ENCODE measurements around the gene MAD1L1.

MAD1L1 gene

DNA sequence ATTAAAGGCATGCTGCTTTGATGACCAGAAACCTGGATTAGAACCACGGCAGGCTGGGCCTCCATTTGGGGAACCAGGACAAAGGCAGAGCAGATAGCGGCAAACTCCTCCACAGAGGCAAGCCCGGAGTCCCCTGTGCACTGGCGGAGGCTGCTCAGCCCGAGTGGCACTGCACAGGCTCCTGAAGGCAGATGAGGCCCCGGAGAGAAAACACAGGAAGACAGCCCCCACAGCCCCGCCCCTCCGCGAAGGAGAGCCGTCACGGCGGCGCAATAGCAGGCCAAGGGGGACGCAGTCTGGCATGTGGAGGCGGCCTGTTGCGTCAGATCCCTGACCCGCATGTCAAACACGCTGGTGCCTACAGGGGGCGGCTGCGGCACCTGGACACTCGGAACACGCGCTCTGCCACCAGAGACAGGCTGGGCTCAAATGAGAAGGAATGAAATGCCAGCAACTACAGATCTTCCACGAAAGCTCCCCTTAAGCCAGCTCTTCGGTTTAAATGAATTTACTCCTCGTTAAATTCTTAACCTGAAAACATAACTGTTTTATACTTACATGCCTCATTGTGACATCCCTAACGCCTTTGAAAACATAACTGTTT lies 128.5 kb downstream of the MAD1L1 start:
- peak; percentile 24 for DNase-seq (ENCODE audit: low read depth)

GRCh38 chr7:2103071-2103898 lies 129.5 kb downstream of the MAD1L1 start:
- no peak for DNase-seq (ENCODE audit: low read depth)

DNA sequence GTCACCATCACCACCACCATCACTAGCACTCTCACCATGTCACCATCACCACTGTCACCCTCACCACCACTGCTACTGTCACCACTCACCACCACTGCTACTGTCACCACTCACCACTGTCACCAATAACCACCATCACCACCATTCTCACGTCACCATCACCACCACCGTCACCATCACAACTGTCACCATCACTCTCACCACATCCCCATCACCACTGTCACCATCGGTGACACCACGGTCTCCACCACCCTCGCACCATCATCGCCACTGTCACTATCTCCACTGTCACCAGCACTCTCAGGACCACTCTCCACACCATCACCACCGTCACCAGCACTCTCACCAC lies 130.4 kb downstream of the MAD1L1 start:
- DNase-seq (ENCODE audit: low read depth), result no peak

DNA sequence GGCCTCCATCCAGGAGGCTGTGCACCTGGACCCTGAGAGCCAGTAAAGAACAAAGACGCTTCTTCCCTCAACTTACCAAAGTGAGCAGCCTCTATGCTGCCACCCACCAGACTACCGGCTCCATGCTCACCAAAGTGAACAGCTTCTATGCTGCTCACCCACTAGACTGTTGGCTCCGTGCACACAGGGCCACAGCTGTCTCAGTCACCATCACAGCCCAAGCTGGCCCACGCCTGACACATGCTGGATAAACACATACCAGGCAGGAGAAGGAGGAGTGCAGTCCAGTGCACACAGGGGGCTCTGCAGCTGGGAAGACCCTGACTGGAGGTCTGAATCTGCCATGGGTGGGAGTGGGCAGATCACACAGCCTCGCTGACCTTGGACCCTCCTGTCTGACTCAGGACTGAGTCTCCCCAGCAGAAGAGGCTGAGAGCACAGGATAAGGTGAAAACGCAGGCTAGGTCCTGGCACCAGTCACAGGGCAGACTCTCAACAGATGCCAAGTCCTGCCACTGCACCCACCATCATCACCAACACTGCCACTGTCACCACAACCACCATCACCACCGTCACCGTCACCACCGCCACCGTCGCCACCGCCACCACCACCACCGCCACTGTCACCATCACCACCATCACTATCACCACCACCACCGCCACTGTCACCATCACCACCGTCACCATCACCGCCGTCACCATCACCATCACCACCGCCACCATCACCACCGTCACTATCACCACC lies 130.9 kb downstream of the MAD1L1 start:
- no peak for DNase-seq (ENCODE audit: low read depth)

GRCh38 chr7:2100278-2101208 lies 132.2 kb downstream of the MAD1L1 start:
- no peak for DNase-seq (ENCODE audit: low read depth)

DNA sequence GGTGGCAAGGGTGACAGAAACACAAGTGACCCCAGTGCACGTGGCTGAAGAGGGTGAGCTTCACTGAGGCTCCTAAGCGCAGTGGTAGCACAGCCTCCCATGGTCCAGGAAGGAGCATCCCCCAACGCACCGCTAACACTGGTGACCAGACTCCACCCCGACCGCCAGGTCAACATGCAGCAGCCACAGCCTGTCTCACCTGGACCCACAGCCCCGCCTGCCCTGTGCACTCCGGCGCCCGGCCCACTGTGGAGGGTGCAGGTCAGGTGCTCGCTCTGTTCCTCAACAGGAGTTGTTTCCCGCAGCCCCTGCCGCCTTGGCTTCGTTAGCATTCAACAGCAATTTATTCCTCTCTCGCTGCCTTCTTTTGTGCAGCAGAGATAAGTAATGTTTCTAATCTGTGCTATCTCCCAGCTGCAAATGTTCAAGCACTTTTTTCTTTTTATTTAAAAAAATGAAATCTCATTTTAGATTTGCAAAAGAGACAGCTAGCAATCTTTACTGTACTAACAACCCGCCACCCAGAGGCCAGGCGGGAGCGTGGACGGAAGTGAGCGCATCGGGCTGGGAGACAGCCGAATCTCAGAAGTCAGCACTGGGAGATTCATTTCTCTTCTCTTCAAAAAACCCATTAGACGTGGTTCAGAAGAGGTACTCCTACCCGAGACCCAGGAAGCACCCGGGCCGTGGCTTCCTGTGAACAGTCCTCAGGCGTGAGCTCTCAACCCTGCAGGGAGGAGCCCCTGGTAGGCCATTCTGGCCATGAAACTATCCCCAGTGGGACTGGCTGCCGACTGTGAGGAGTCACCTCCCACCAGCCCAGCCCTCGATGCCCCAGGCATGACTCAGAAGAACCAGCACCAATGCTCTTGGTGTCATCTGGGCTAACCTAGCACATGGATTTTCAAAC lies 133.4 kb downstream of the MAD1L1 start:
- DNase-seq (ENCODE audit: low read depth), result no peak

GRCh38 chr7:2098496-2098895 lies 134.2 kb downstream of the MAD1L1 start:
- DNase-seq (ENCODE audit: low read depth), result no peak

GRCh38 chr7:2098056-2098455 lies 134.7 kb downstream of the MAD1L1 start:
- DNase-seq (ENCODE audit: low read depth), result no peak

DNA sequence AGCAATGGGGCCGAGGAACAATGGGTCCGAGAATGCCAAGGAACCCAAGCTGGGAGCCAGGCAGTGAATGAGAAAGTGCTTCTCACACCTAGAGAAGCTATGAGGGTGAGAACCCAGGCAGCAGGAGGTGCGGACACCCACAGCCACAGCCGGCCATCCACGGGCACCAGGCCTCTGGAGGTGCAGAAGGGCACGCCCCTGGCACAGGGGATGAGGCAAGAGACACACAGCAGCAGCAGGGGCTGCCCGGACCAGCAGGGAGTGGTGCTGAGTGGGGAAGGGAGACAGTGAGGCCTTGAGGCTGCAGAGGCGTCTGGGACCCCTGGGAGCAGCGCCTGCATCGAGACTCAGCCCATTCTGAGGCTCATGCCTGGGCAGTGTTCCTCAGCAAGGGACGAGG lies 135.3 kb downstream of the MAD1L1 start:
- DNase-seq (ENCODE audit: low read depth), result no peak

DNA sequence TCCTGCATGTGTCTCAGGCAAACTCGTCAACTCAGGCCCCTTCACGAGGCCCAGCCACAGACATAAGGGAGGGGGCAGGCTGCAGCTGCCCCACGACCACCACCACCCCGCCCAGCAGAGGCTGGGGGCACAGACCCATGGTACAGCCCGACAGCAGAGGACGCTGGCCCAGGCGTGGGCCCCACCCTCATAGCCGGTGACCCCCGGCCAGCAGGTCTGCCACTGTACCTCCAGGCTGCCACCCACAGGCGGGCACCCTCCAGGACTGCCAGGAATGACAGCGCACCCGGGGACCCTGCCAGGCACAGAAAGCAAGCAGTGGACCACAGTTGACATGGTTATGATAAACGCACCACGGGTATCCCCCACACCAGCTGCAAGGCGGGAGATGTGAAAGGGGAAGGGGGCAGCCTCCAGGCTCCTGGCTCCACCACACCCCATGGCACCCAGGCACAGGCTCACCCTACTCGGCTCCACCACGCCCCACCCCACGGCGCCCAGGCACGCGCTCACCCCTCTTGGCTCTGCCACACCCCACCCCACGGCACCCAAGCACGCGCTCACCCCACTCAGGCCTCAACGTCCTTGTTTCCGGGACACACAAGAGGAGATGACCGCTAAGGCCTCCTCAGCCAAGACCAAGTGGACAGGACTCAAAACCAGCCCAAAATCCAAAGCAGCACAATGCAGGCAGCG lies 135.9 kb downstream of the MAD1L1 start:
- no peak for DNase-seq (ENCODE audit: low read depth)

GRCh38 chr7:2095436-2095835 lies 137.3 kb downstream of the MAD1L1 start:
- DNase-seq (ENCODE audit: low read depth), result no peak

GRCh38 chr7:2094454-2095045 lies 138.2 kb downstream of the MAD1L1 start:
- no peak for DNase-seq (ENCODE audit: low read depth)

- DNase-seq (ENCODE audit: low read depth), result no peak
These were observed 138.9 kb downstream of the MAD1L1 start for GRCh38 chr7:2093843-2094220.

DNA sequence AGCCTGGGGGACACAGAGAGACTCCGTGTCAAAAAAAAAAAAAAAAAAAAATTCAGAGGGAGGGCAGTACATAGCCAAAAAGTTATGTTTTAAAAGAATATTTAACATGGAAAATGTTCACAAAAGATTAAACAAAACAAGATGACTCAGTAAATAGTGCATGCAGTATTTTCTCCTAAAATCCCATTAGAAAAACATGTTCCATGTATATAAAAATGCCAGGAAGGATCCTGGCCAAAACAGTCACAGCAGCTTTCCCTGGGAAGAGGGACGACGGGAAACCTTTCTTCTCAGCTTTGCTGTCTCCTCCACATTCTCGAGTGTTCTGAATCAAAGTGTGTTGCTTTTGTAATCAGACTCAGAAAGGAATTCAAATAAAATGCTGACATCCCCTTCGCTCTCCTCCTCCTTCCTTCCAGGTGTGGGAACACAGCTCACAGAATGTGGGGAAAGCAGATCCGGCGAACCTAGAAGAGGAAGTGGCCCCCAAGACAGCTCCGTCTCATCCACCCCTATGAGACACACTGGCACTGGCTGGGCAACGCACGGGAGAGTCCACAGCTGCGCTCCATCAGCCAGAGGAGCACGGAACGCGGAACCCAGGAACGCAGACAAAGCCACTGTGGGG lies 139.4 kb downstream of the MAD1L1 start:
- DNase-seq (ENCODE audit: low read depth), result no peak

GRCh38 chr7:2092279-2092678 lies 140.5 kb downstream of the MAD1L1 start:
- DNase-seq (ENCODE audit: low read depth), result no peak

- no peak for DNase-seq (ENCODE audit: low read depth)
These were observed 141.9 kb downstream of the MAD1L1 start for GRCh38 chr7:2090526-2091520.

DNA sequence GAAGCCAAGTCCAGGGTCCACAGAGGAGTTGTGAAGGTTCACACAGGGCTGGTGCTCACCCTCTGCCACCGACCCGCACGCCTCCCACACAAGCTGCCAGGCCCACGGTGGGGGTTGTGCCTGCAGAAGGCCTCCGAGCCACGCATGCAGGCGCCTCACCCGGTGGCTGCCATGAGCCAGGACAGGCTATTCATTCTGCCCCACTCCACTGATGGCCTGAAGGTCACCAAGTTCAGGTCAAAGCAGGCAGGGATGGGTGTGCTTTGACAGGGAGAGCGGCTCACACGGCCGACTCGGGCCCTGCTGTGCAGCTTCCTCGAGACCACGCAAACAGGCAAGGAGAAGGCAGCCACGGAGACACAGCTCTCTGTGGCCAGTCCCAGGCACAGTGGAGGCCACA lies 143.9 kb downstream of the MAD1L1 start:
- DNase-seq (ENCODE audit: low read depth), result no peak

DNA sequence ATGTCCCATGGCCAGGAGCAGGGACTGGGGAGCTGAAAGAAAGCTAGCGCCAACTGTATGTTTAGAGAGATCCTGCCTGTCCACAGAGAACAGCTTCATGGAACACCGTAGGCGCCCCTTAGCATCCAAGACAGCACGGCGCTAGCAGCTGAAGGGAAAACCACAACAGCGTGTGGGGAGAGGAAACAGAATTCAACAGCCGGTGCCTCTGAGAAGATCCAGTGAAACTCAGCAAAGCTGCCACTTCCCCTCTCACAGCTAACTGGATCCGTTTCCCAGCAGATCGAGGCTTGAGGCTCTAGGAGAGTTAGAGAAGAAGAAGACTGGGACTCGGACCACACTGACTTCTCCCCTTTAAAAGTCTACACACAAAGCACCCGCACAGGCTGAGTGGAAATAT lies 145.0 kb downstream of the MAD1L1 start:
- no peak for DNase-seq (ENCODE audit: low read depth)

Measured in HS-5 (cell line).